GM12878 (cell line): ENCODE results near the gene TMED3. TPM values are rescaled to one million over a fixed set of nuclear protein-coding genes. Genes with fewer than 3 reads are reported as not detected.

Source experiments
- ATAC-seq: fragments of 200-7000 bp; cut with Tn5 transposase; 3 replicates; pipeline ENCODE4 v1.9.1; 2020; ENCODE audit warnings: mild to moderate bottlenecking, moderate library complexity
- BruUV-seq: library from RNA; stranded (reverse); fragments of 400-500 nt; replicated peaks from 2 replicates; lab custom pipeline; 2021; lab: Mats Ljungman, UMichigan
- CTCF ChIA-PET: fragments of 300-600 bp; sonication (Branson Sonifier 250); formaldehyde crosslinking; extraction: SDS; loops from one replicate; lab custom pipeline; 2021; ENCODE audit warnings: inconsistent platforms; lab: Yijun Ruan, JAX
- POLR2A ChIA-PET: fragments of 350-600 bp; formaldehyde crosslinking; extraction: SDS; loops from one replicate; lab custom pipeline; 2021; ENCODE audit warnings: inconsistent platforms; lab: Charles Lee
- RAD21 ChIA-PET: fragments of 300-600 bp; sonication (Branson Sonifier 250); formaldehyde crosslinking; loops from one replicate; lab custom pipeline; 2023; ENCODE audit warnings: antibody characterized with exemption; ENCODE audit not compliant: unreplicated experiment; lab: Charles Lee
- SMC1A ChIA-PET: fragments of 300-600 bp; sonication (Branson Sonifier 250); formaldehyde crosslinking; loops from one replicate; lab custom pipeline; 2023; ENCODE audit not compliant: unreplicated experiment, uncharacterized antibody; lab: Charles Lee
- DNase-seq: peaks from one replicate; pipeline ENCODE4 v3.0.0-alpha.2; 2011; ENCODE audit warnings: low read depth, low spot score
- FAIRE-seq: peaks from 3 replicates; lab custom pipeline; 2011; peaks lifted over from hg19 to GRCh38; lab: Jason Lieb, UNC
- H2AFZ ChIP-seq: 2 replicates; pipeline ENCODE4 v1.6.0; 2011; ENCODE audit warnings: low read depth, low read length, control low read depth; ENCODE audit not compliant: control insufficient read depth
- H3K27ac ChIP-seq: 2 replicates; pipeline ENCODE4 v1.5.1; 2011; ENCODE audit warnings: control low read depth; ENCODE audit not compliant: control insufficient read depth, insufficient read depth
- H3K27me3 ChIP-seq, 2 experiments: replicated peaks in 1 of 2; 2 replicates each; pipeline versions ENCODE4 v1.6.0 to v1.6.1; 2011; ENCODE audit warnings: low read length in 1 of 2; ENCODE audit not compliant: control insufficient read depth in 2 of 2, insufficient read depth in 2 of 2
- H3K36me3 ChIP-seq, 2 experiments: 2 replicates each; pipeline ENCODE4 v1.5.1; 2011; ENCODE audit warnings: low read length in 1 of 2; ENCODE audit not compliant: control insufficient read depth in 2 of 2, insufficient read depth in 2 of 2
- H3K4me1 ChIP-seq: 2 replicates; pipeline ENCODE4 v1.6.1; 2011; ENCODE audit warnings: mild to moderate bottlenecking, low read length, moderate library complexity, mixed read lengths; ENCODE audit not compliant: control insufficient read depth, insufficient read depth
- H3K4me2 ChIP-seq: 2 replicates; pipeline ENCODE4 v1.6.0; 2011; ENCODE audit warnings: control low read depth; ENCODE audit not compliant: control insufficient read depth, insufficient read depth
- H3K4me3 ChIP-seq: fragments of 200-600 bp; sonication (generic); 2 replicates; pipeline ENCODE4 v1.5.1; 2016
- H3K79me2 ChIP-seq: 2 replicates; pipeline ENCODE4 v1.6.0; 2011; ENCODE audit warnings: low read length; ENCODE audit not compliant: control insufficient read depth, insufficient read depth
- H3K9ac ChIP-seq: 2 replicates; pipeline ENCODE4 v1.8.0; 2011; ENCODE audit warnings: low read length, control low read depth, mixed read lengths; ENCODE audit not compliant: control insufficient read depth, insufficient read depth
- H3K9me3 ChIP-seq: replicated peaks from 3 replicates; pipeline ENCODE4 v1.5.1; 2011; ENCODE audit warnings: mild to moderate bottlenecking, low read length; ENCODE audit not compliant: control insufficient read depth, insufficient read depth
- H4K20me1 ChIP-seq: 2 replicates; pipeline ENCODE4 v1.6.0; 2011; ENCODE audit not compliant: control insufficient read depth, insufficient read depth
- CBX3 ChIP-seq: fragments of 200-600 bp; sonication (generic); IDR thresholded peaks from 2 replicates; pipeline ENCODE4 v1.6.1; 2016; ENCODE audit warnings: low read depth, borderline replicate concordance
- CHD4 ChIP-seq: fragments of 200-600 bp; sonication (generic); IDR thresholded peaks from 2 replicates; pipeline ENCODE4 v1.6.1; 2016; ENCODE audit warnings: mild to moderate bottlenecking
- IKZF1 ChIP-seq: fragments of 450-650 bp; conservative IDR thresholded peaks from 2 replicates; pipeline ENCODE4 v1.6.1; 2017; ENCODE audit warnings: antibody characterized with exemption, mild to moderate bottlenecking
- MLLT1 ChIP-seq: fragments of 450-650 bp; IDR thresholded peaks from 2 replicates; pipeline ENCODE4 v1.6.1; 2016; ENCODE audit warnings: mild to moderate bottlenecking
- MYB ChIP-seq: fragments of 150-350 bp; IDR thresholded peaks from 2 replicates; pipeline ENCODE4 v1.6.1; 2014; ENCODE audit warnings: mild to moderate bottlenecking, low read depth, low read length, borderline replicate concordance
- PAX5 ChIP-seq: IDR thresholded peaks from 2 replicates; pipeline ENCODE4 v1.6.1; 2011; ENCODE audit warnings: low read depth, low read length, borderline replicate concordance
- RAD21 ChIP-seq: IDR thresholded peaks from 2 replicates; pipeline ENCODE4 v1.6.1; 2011; ENCODE audit warnings: mild to moderate bottlenecking, low read depth, low read length, moderate library complexity; ENCODE audit not compliant: insufficient read depth
- SREBF1 ChIP-seq: IDR thresholded peaks from 2 replicates; pipeline ENCODE4 v1.6.1; 2012; ENCODE audit warnings: mild to moderate bottlenecking, low read length
- WGBS: methylation state at CpG from one replicate; pipeline ENCODE4 v1.1.6; 2016; ENCODE audit warnings: low lambda C conversion rate; ENCODE audit not compliant: insufficient replicate concordance, insufficient coverage; ENCODE audit errors: missing lambda C conversion rate; 5-methylcytosine and 5-hydroxymethylcytosine counted together
- in situ Hi-C: fragments of 300-500 bp; cut with MboI; formaldehyde crosslinking; loops from 9 replicates; pipeline ENCODE4 v1.14.3; 2018; ENCODE audit warnings: mixed read lengths
- intact Hi-C: fragments of 100-400 bp; cut with micrococcal nuclease; formaldehyde crosslinking; loops from one replicate; pipeline ENCODE4 v1.14.2; 2022; ENCODE audit not compliant: unreplicated experiment
- polyA plus RNA-seq, 11 experiments: library from polyadenylated mRNA; depleted of rRNA in 4 of 11; unstranded in 6 of 11; stranded (reverse) in 5 of 11; fragments of >200 nt; fragmentation: Nextera tagmentation in 4 of 11; fragmentation: Illumina TruSeq in 1 of 11; extraction: Ambion mirVana in 4 of 11; extraction: Trizol in 1 of 11; gene quantifications; 1 replicate in 1 of 11; 2 replicates in 10 of 11; pipeline versions ENCODE4 v1.2.1 to v1.2.3, GENCODE V29; 2011 to 2016; ENCODE audit warnings: inconsistent platforms in 2 of 11, missing spikeins in 2 of 11, low read depth in 1 of 11
- total RNA-seq, 4 experiments: library from RNA; depleted of rRNA in 3 of 4; stranded (reverse); fragments of >200 nt in 3 of 4; fragmentation: Illumina TruSeq in 1 of 4; extraction: Trizol in 1 of 4; gene quantifications; 2 replicates each; pipeline versions ENCODE4 v1.2.1 to v1.2.3, GENCODE V29; 2013 to 2021

TMED3 gene
- total and polyA plus RNA-seq, 10 of the 15 experiments (the other 5 are each of a cell fraction or from before 2014, with no cell fraction given), result 7.6 to 95.8 (median 54.9) TPM

GRCh38 chr15:79364571-79365240, 53.8 kb downstream of the TMED3 start:
- Histone ChIP-seq H2AFZ (no peak overlapping the region), H3K36me3 (no peaks in the 10 kb centered on the region), H3K27ac (no peak overlapping the region), H4K20me1 (no peaks in the 10 kb centered on the region), H3K27me3 (no peaks in the 10 kb centered on the region), H3K9me3 (no peaks in the 10 kb centered on the region), H3K79me2 (no peaks in the 10 kb centered on the region), H3K4me1 (no peaks in the 10 kb centered on the region), H3K4me2 (no peak overlapping the region), H3K4me3 (no peak overlapping the region), H3K9ac (no peak overlapping the region)
- POLR2A ChIA-PET, result no interaction called here
- DNase-seq, result no peak
- no peak for FAIRE-seq
- in situ Hi-C loops (no loop called here), intact Hi-C loops (no loop called here)
- RAD21 ChIA-PET, result no interaction called here
- SMC1A ChIA-PET, result interaction anchor here (2.4 kb wide), 1 partner anchor 17 kb away, joined by 10 read pairs; no protein-coding TSS in a partner anchor
- 92% methylated on average over 9 of the region's 9 CpGs for WGBS
- no peak for ATAC-seq
- TF ChIP-seq CHD4 (no peak), IKZF1 (no peak), RAD21 (no peak), MYB (no peak), PAX5 (no peak), SREBF1 (no peak), CBX3 (no peak), MLLT1 (no peak)
- CTCF ChIA-PET, result interaction anchor here (1.1 to 2.5 kb wide), 2 partner anchors 16 to 25 kb away, joined by 3 to 18 read pairs; no protein-coding TSS in a partner anchor
- BruUV-seq, result no TSS peak
